Gastroesophageal sphincter (tissue), 4 donors: Measurements from ENCODE around the gene NAGLU. TPM values are rescaled to one million over a fixed set of nuclear protein-coding genes. Genes with fewer than 3 reads are reported as not detected.
"Not testable (repeated sequence)": the region's sequence is repeated elsewhere in the genome, so short reads cannot be mapped to it uniquely, and the experiment has no call there.

ENCODE experiments used
- ATAC-seq: fragments of 150-250 bp; one replicate; pipeline ENCODE4 v1.9.1; 2016; ENCODE audit warnings: mild to moderate bottlenecking, moderate library complexity
- H3K27ac ChIP-seq, 4 donors: fragments of 200-600 bp; sonication (generic) in 3 of 4; 1 replicate in 3 of 4; 2 replicates in 1 of 4; pipeline ENCODE4 v1.5.1; 2016 to 2019
- H3K27me3 ChIP-seq: fragments of 200-600 bp; sonication (generic); one replicate; pipeline ENCODE4 v1.5.1; 2019
- H3K36me3 ChIP-seq, 2 donors: fragments of 200-600 bp; sonication (generic); one replicate each; pipeline ENCODE4 v1.5.1; 2019; ENCODE audit warnings: control low read depth in 1 of 2
- H3K4me1 ChIP-seq, 3 donors: fragments of 200-600 bp; sonication (generic); 1 replicate in 2 of 3; 2 replicates in 1 of 3; pipeline ENCODE4 v1.5.1; 2016 to 2019; ENCODE audit warnings: control low read depth in 2 of 3
- H3K4me3 ChIP-seq, 2 donors: fragments of 200-600 bp; sonication (generic); one replicate each; pipeline ENCODE4 v1.5.1; 2019; ENCODE audit warnings: mild to moderate bottlenecking in 1 of 2, moderate library complexity in 1 of 2
- H3K9me3 ChIP-seq, 3 donors: fragments of 200-600 bp; sonication (generic); one replicate each; pipeline ENCODE4 v1.5.1; 2017 to 2019; ENCODE audit warnings: control low read depth in 2 of 3
- CTCF ChIP-seq, 4 experiments: fragments of 200-600 bp in 2 of 4; fragments of 450-650 bp in 2 of 4; sonication (generic) in 1 of 4; IDR thresholded peaks; one replicate each; pipeline ENCODE4 v1.5.1; 2017 to 2019; ENCODE audit warnings: antibody characterized with exemption in 4 of 4, mild to moderate bottlenecking in 2 of 4, moderate library complexity in 2 of 4
- EP300 ChIP-seq: sonication (generic); formaldehyde crosslinking; IDR thresholded peaks from one replicate; pipeline ENCODE4 v1.6.1; 2017; ENCODE audit warnings: antibody characterized with exemption, mild to moderate bottlenecking
- POLR2A ChIP-seq, 2 donors: fragments of 450-650 bp; IDR thresholded peaks; one replicate each; pipeline ENCODE4 v1.6.1; 2017; ENCODE audit warnings: antibody characterized with exemption in 2 of 2, mild to moderate bottlenecking in 2 of 2, moderate library complexity in 1 of 2
- POLR2AphosphoS5 ChIP-seq: sonication (generic); formaldehyde crosslinking; IDR thresholded peaks from one replicate; pipeline ENCODE4 v1.6.1; 2017; ENCODE audit warnings: antibody characterized with exemption
- WGBS, 2 donors: methylation state at CpG; one replicate each; pipeline ENCODE4 v1.1.5; 2018; ENCODE audit warnings: low coverage in 1 of 2; 5-methylcytosine and 5-hydroxymethylcytosine counted together
- total RNA-seq, 4 donors: library from RNA; depleted of rRNA; stranded (reverse); fragments of >200 nt; gene quantifications; one replicate each; pipeline ENCODE4 v1.1.0, GENCODE V29; 2016

NAGLU gene
- total RNA-seq, 4 donors from 2014 or later: 31.9 to 46.9 (median 35.7) TPM

- TF ChIP-seq POLR2A (IDR thresholded peaks at IDR 0.05): peak; percentile 4 to 68
- TF ChIP-seq CTCF (IDR thresholded peaks at IDR 0.05): peak in 3 of 4 experiments; percentile 14 to 28 (median 23)
- TF ChIP-seq POLR2AphosphoS5: peak; percentile 64
- TF ChIP-seq EP300: no peak
- H3K4me3 ChIP-seq: peak overlapping the region; percentile 29 to 83
- peaks cover 0 to 35% of the 10 kb centered on the region in 2 donors for H3K36me3 ChIP-seq
- no CpG with 5 or more reads among the region's 65 CpGs for WGBS, 2 donors
- H3K27me3 ChIP-seq: no peaks in the 10 kb centered on the region
- peaks cover 0 to 43% (median 10%) of the 10 kb centered on the region in 3 donors for H3K4me1 ChIP-seq
- ATAC-seq: peak; percentile 90
- H3K27ac ChIP-seq: peak overlapping the region; percentile 82 to 99 (median 95)
- H3K9me3 ChIP-seq: no peaks in the 10 kb centered on the region
These were observed 523 bp downstream of the NAGLU start for GRCh38 chr17:42536372-42537155.

- no peak for TF ChIP-seq EP300
- no peak for TF ChIP-seq CTCF (IDR thresholded peaks at IDR 0.05)
- no peak for TF ChIP-seq POLR2A (IDR thresholded peaks at IDR 0.05)
- TF ChIP-seq POLR2AphosphoS5: no peak
- Histone ChIP-seq H3K27me3 (no peaks in the 10 kb centered on the region), H3K4me3 (peak overlapping the region; percentile 29 to 83), H3K9me3 (no peaks in the 10 kb centered on the region), H3K4me1 (peaks cover 0 to 39% (median 8%) of the 10 kb centered on the region in 3 donors), H3K27ac (peak overlapping the region; percentile 82 to 99 (median 95)), H3K36me3 (peaks cover 0 to 42% of the 10 kb centered on the region in 2 donors)
- ATAC-seq: no peak
- WGBS, 2 donors: 87% methylated on average over 4 of the region's 31 CpGs; no CpG with 5 or more reads in 1 of the 2 donors
These were observed 1.2 kb downstream of the NAGLU start for GRCh38 chr17:42537156-42537805.

- 100% methylated on average over 2 of the region's 5 CpGs for WGBS, 2 donors
- no peak overlapping the region for H3K4me3 ChIP-seq
- H3K36me3 ChIP-seq: peaks cover 0 to 49% of the 10 kb centered on the region in 2 donors
- no peaks in the 10 kb centered on the region for H3K9me3 ChIP-seq
- TF ChIP-seq POLR2AphosphoS5 (no peak), POLR2A (IDR thresholded peaks at IDR 0.05) (no peak), EP300 (no peak), CTCF (IDR thresholded peaks at IDR 0.05) (no peak)
- no peaks in the 10 kb centered on the region for H3K27me3 ChIP-seq
- ATAC-seq: no peak
- peak overlapping the region in 2 of 4 donors; percentile 91 to 99 for H3K27ac ChIP-seq
- H3K4me1 ChIP-seq: peaks cover 0 to 33% (median 8%) of the 10 kb centered on the region in 3 donors
These were observed 1.9 kb downstream of the NAGLU start for GRCh38 chr17:42537826-42538451.

GRCh38 chr17:42538482-42538881, 2.4 kb downstream of the NAGLU start:
- peaks cover 0 to 54% of the 10 kb centered on the region in 2 donors for H3K36me3 ChIP-seq
- no peak for TF ChIP-seq EP300
- no peak for TF ChIP-seq CTCF (IDR thresholded peaks at IDR 0.05)
- no peak for TF ChIP-seq POLR2AphosphoS5
- TF ChIP-seq POLR2A (IDR thresholded peaks at IDR 0.05): no peak
- no peak for ATAC-seq
- peaks cover 0 to 33% (median 8%) of the 10 kb centered on the region in 3 donors for H3K4me1 ChIP-seq
- no peaks in the 10 kb centered on the region for H3K27me3 ChIP-seq
- H3K9me3 ChIP-seq: no peaks in the 10 kb centered on the region
- WGBS, 2 donors: 100% methylated on average over 2 of the region's 14 CpGs; no CpG with 5 or more reads in 1 of the 2 donors
- no peak overlapping the region for H3K4me3 ChIP-seq
- H3K27ac ChIP-seq: peak overlapping the region in 1 of 4 donors; percentile 91

- WGBS, 2 donors: 74 to 90% methylated on average over 3 to 4 of the region's 4 CpGs
- not testable (repeated sequence) for H3K4me3 ChIP-seq, H3K27ac ChIP-seq, ATAC-seq, H3K27me3 ChIP-seq, H3K9me3 ChIP-seq
- Histone ChIP-seq H3K4me1 (peaks cover 0 to 21% (median 8%) of the 10 kb centered on the region in 3 donors), H3K36me3 (peaks cover 0 to 70% of the 10 kb centered on the region in 2 donors)
These were observed 4.5 kb downstream of the NAGLU start for GRCh38 chr17:42540558-42540957.
